ENCODE measurements around the gene KCNH2. TPM values are rescaled to one million over a fixed set of nuclear protein-coding genes. Genes with fewer than 3 reads are reported as not detected.

KCNH2 gene
- total and polyA plus RNA-seq, 10 of the 15 experiments (the other 5 are each of a cell fraction or from before 2014, with no cell fraction given) = 0.04 to 0.24 (median 0.17) TPM; not detected in 6

- 43% methylated on average over 1 of the region's 1 CpG for WGBS (ENCODE audit: insufficient coverage, insufficient replicate concordance, low lambda C conversion rate, missing lambda C conversion rate)
- no peak for FAIRE-seq
- no TSS peak for BruUV-seq (replicated peaks)
These were observed 12.1 kb downstream of the KCNH2 start for GRCh38 chr7:150966002-150966401.

More at GRCh38 chr7:150966002-150966401, 12.1 kb downstream of the KCNH2 start:
- Histone ChIP-seq H3K4me3 (no peak overlapping the region), H4K20me1 (ENCODE audit: control insufficient read depth, insufficient read depth) (no peaks in the 10 kb centered on the region), H3K79me2 (ENCODE audit: control insufficient read depth, insufficient read depth, low read length) (no peaks in the 10 kb centered on the region), H3K27ac (ENCODE audit: control insufficient read depth, insufficient read depth) (no peak overlapping the region), H3K4me1 (ENCODE audit: control insufficient read depth, insufficient read depth, low read length) (no peaks in the 10 kb centered on the region), H3K9me3 (replicated peaks; ENCODE audit: control insufficient read depth, insufficient read depth, low read length) (no peaks in the 10 kb centered on the region), H2AFZ (ENCODE audit: control insufficient read depth, low read depth, low read length) (no peak overlapping the region), H3K4me2 (ENCODE audit: control insufficient read depth, insufficient read depth) (no peak overlapping the region), H3K27me3 (replicated peaks in 1 of 2; ENCODE audit: control insufficient read depth in 2 of 2, insufficient read depth in 2 of 2, low read length in 1 of 2) (peaks cover 0 to 2% of the 10 kb centered on the region in 2 experiments; a peak in 2 of 4 replicates), H3K9ac (ENCODE audit: control insufficient read depth, insufficient read depth, low read length) (no peak overlapping the region), H3K36me3 (ENCODE audit: control insufficient read depth in 2 of 2, insufficient read depth in 2 of 2, low read length in 1 of 2) (no peaks in the 10 kb centered on the region)
- ATAC-seq (peak; percentile 41), DNase-seq (ENCODE audit: low read depth, low spot score) (no peak)
- ChIA-PET RAD21 (ENCODE audit: unreplicated experiment) (no interaction called here), POLR2A (no interaction called here), CTCF (interaction anchor here (2.2 kb wide), 1 partner anchor 18 kb away, joined by 9 read pairs; no protein-coding TSS in a partner anchor), SMC1A (ENCODE audit: uncharacterized antibody, unreplicated experiment) (no interaction called here)
- in situ Hi-C loops (cut with MboI) (no loop called here), intact Hi-C loops (cut with micrococcal nuclease; ENCODE audit: unreplicated experiment) (no loop called here)
- TF ChIP-seq BMI1 (IDR thresholded peaks at IDR 0.05; ENCODE audit: borderline replicate concordance) (no peak), NFXL1 (IDR thresholded peaks at IDR 0.05; ENCODE audit: borderline replicate concordance) (no peak), KAT2A (conservative IDR thresholded peaks at IDR 0.05; ENCODE audit: control insufficient read depth, low read depth, low read length) (no peak), CTCF (IDR thresholded peaks at IDR 0.05 in 2 of 3, conservative IDR thresholded peaks at IDR 0.05 in 1 of 3; ENCODE audit: control insufficient read depth in 2 of 3, extremely low read depth in 1 of 3, insufficient read depth in 1 of 3, low read depth in 3 of 3, low read length in 3 of 3) (0 out of 6 replicates have a peak, but pooled peaks of 1 of the 3 experiments have one; percentile 6), MAX (IDR thresholded peaks at IDR 0.05; ENCODE audit: low read depth, low read length) (no peak), RB1 (IDR thresholded peaks at IDR 0.05; ENCODE audit: borderline replicate concordance) (no peak), RAD21 (IDR thresholded peaks at IDR 0.05; ENCODE audit: insufficient read depth, low read depth, low read length) (no peak)
